KOPT-K1 (cell line): ENCODE results near the gene LOXL1.

ENCODE experiments used
- H3K27ac ChIP-seq: fragments of 200-600 bp; sonication (generic); 2 replicates; pipeline ENCODE4 v1.5.1; 2016; ENCODE audit warnings: antibody characterized with exemption, mild to moderate bottlenecking, low read depth, low read length; ENCODE audit not compliant: poor library complexity, severe bottlenecking
- H3K36me3 ChIP-seq: fragments of 200-600 bp; sonication (generic); 2 replicates; pipeline ENCODE4 v1.5.1; 2017; ENCODE audit warnings: antibody characterized with exemption, mild to moderate bottlenecking, low read length, moderate library complexity; ENCODE audit not compliant: insufficient read depth
- H3K9me3 ChIP-seq: fragments of 200-600 bp; sonication (generic); 2 replicates; pipeline ENCODE4 v1.5.1; 2017; ENCODE audit warnings: antibody characterized with exemption, low read length, mild to moderate bottlenecking; ENCODE audit not compliant: insufficient read depth, poor library complexity, severe bottlenecking

The LOXL1 gene

DNA sequence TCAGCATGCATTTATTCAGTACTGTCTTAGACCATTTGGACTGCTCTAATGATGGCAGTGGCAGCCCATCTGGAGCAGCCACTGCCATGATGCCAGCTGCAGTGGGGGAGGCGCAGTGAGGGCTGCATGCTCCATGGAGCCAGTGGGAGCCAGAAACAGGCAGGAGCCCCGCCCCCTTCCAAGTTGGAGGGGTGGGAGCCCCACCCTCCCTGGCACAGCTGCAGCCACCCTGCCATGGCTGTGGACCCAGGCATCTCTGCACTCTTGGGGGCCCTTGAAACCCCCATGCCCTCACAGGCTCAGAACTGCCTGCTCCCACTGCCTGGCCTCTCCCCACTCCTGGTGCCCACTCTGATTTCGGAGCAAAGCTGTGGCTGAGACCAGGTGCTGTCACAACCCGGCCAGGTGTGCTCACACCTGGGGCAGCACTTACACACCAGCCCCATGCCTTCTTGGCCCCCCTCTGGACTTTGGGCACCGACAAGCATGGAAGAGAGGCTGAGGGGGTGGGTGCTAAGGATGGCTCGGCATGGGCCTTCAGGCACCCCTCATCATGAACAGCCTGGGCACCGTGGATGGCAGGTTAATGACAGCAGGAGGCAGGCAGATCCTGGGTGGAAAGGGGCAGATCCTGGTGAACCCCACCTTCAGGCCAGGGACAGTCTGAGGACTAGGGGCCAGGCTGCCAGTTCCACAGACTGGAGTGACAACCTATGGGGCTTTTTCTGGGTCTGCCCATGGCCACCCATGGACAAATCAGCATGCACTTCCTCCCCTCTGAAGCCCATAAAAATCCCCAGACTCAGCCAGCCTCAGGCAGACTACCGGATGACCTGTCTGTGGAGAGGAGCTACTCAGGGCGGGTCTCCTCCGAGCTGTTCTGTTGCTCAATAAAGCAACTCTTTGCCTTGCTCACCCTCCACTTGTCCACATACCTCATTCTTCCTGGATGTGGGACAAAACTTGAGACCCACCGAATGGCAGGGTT is 34.6 kb upstream of the LOXL1 start:
- peaks cover 15% of the 10 kb centered on the region for H3K9me3 ChIP-seq
- no peaks in the 10 kb centered on the region for H3K36me3 ChIP-seq

DNA sequence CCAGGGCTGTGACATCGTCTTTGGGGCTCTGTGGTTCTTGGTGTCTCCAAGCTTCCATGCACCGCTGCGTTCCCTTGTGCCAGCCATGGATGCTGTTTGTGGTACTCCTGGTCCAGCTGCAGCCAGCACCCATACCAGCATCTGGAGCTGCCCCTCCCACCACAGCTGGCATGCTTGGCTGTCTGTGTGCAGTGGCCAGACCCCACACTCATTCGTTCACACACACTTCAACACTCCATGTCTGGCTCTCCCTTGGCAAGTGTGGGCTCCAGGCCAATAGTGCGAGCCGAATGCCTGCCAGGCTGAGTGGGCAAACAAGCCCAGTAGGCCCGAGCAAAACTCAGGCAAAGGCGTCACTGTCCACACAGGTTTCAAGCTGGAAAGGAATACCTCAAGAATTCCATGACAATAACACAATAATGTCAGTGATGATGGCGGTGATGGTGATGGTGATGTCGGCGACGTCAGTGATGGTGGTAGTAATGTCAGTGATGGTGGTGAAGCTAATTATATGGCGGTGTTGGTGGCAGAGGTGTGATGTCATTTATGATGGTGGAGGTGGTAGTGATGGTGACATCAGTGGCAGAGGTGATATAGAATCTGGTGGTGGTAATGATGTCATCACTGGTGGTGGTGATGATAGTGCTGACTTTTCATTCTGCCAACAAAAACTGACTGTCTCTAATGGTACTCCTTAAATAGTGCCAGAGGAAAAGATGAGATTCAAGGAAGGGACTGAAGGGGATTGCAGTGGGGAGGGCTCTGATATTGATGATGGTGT is 33.6 kb upstream of the LOXL1 start:
- H3K27ac ChIP-seq = no peak overlapping the region
- H3K36me3 ChIP-seq = no peaks in the 10 kb centered on the region
- H3K9me3 ChIP-seq = peaks cover 15% of the 10 kb centered on the region

More for the DNA sequence above, 34.6 kb upstream of the LOXL1 start:
- H3K27ac ChIP-seq = no peak overlapping the region

DNA sequence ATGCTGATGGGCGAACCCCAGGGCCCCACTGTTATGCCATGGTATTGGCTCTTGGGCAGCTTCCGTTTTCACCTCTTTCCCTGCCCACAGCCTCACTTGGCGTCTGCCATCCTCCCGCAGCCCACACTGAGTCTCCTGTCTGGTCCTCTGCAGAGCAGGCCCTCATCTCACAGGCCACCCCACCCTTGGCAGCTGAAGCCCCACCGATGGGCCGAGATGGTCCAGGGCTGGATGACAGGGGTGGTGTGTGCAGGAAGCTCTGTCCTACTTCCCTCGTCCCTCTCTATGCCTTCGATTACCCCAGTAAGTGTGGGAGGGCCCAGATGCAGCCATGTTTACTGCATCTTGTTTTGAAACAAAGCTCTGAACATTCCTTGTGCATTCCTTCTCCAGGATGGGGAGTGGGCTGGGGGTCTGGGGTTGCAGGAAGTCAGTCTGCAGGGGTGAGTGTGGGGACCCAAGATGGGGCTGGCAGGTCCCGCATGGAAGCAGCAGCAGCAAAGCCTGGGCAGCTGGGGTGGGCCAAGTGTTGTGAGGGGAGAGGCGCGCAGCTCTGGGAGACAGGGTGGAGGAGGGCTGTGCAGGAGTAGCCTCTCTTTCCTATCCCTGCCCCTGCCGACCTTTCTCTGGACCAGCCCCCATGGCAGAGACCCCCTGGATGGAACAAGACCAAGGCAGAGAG is 32.0 kb upstream of the LOXL1 start:
- Histone ChIP-seq H3K36me3 (no peaks in the 10 kb centered on the region), H3K27ac (no peak overlapping the region), H3K9me3 (peaks cover 15% of the 10 kb centered on the region)

DNA sequence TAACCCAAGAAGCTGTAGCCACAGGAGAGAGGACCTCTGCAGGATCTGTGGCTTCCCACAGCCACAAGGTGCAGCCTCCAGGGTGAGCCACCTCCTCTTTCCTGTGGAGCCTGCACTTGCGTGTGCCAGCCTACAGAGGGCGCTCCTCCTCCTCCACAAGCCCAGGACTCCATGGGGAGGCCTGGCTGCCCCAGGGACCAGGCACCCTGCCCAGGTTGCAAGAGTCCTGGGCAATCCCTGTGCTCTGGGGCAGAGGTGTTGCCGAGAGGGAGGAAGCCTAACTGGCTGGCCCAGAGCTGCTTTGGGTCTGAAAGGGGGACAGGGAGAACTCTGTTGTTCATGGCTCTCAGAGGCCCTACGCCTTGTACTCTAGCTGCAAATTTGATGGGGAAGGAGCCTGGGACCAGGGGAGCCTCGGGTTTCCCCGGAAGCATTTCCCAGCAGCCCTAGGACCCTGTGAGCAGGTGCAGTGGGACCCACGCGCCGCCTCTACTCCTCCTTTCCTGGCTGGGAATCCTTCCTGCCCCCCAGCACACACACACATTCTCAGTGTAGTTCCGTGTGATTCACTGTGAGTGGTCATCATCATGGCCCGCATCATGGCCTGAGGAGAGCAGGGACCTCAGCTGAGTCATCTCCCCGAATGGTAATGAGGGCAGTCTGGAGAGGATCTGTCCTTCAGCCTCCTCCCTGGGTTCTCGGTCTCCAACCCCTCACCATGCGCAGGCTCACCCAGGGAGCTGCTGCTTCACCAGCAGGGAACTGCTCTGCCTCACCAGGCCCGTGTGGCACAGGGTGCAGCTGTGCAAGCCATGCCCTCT is 28.6 kb upstream of the LOXL1 start:
- Histone ChIP-seq H3K36me3 (no peaks in the 10 kb centered on the region), H3K27ac (no peak overlapping the region), H3K9me3 (peaks cover 1% of the 10 kb centered on the region)

DNA sequence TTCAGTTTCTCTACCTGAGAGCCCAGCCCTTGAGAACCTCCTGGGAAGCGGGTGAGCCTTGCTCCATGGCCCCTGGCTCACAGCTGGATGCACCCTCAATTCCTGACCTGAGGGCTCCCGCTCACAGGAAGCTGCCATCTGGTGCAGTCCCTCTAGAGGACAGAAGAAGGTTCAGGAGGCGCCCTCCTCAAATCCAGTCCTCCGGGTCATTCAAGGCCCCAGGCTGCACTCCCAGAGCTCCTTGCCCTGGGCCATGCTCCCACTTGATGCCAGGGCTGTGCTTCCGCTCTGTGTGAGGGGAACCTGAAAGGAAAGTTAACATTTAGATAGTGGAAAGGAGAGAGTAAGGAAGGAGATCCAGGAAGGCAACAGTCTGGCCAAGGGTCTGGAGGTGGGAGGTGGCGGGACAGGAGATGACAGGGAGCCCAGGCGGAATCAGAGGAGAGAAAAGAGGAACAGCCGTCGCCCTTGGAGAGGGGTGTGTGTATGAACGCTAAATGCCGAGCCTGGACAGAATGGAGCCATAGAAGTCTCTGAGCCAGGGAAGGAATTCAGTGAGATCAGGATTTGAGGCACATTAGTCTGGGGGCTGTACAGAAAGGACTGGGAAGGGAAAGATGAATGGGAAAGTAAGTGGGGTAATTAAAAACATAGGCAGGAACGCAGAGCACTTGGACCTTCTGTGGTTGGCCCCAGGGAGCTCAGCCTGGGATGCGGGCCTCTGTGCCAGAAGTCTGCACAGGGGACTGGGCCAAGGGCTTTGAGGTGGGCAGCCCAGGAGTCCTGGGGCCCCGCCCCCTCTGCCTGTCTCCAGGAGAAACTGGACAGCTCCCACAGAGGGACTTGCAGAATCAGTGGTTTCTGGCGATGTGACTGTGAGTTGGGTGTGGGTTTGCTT is 26.8 kb upstream of the LOXL1 start:
- Histone ChIP-seq H3K9me3 (no peaks in the 10 kb centered on the region), H3K27ac (no peak overlapping the region), H3K36me3 (no peaks in the 10 kb centered on the region)

DNA sequence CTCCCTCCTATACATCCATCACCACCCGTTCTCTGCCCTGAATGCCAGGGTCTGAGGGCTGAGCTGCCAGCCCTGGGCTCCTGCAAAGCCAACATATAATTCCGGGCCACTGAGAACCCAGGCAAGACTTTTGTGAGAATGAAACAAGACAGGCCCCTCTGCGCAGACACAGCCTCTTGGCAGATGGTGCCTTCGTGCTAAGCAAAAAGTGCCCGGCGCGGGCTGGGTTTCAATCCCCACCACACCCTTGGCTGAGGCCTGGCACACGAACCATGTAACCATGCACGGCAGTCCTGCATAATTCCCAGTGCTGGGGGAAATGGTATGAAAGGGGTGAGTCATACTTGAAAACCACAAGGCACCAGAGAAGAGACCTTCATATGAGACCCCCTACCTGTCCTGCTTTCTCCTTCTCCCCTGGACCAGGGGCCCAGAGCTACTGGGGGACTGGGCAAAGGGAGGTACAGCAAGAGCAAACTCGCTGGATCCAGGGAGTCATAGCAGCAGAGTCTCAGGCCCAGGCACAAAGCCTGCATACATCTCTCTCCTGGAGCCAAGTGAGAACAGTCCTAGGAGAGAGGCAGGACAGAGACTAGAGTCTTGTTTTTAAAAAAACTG is 26.1 kb upstream of the LOXL1 start:
- H3K9me3 ChIP-seq = no peaks in the 10 kb centered on the region
- H3K27ac ChIP-seq = no peak overlapping the region
- no peaks in the 10 kb centered on the region for H3K36me3 ChIP-seq

DNA sequence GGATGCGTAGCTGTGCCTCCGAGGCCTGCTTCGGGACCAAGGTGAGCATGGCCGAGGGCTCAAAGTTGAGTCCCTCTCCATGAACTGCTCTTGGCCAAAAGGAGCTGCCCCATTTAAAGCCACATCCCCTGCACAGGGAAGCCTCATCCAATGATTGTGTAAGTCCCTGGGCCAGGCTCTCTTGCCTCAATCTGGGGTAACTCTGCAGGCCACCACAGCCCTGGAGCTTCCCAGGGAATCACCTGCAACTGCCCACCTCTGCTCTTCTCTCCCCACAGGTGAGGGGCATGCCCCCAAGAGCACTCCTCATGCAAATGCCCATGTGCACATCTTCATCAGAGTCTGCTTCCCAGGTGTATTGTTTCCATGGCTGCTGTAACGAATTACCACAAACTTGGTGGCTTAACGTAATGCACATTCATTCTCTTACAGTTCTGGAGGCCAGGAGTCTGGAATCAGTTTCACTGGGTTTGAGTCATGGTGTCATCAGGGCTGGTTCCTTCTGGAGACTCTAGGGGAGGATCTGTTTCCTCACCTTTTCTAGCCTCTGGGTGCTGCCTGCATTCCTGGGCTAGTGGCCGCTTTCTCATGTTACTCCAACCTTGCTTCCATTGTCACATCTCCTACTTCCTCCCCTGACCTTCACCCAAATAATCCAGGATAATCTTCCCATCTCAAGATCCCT is 25.0 kb upstream of the LOXL1 start:
- no peak overlapping the region for H3K27ac ChIP-seq

DNA sequence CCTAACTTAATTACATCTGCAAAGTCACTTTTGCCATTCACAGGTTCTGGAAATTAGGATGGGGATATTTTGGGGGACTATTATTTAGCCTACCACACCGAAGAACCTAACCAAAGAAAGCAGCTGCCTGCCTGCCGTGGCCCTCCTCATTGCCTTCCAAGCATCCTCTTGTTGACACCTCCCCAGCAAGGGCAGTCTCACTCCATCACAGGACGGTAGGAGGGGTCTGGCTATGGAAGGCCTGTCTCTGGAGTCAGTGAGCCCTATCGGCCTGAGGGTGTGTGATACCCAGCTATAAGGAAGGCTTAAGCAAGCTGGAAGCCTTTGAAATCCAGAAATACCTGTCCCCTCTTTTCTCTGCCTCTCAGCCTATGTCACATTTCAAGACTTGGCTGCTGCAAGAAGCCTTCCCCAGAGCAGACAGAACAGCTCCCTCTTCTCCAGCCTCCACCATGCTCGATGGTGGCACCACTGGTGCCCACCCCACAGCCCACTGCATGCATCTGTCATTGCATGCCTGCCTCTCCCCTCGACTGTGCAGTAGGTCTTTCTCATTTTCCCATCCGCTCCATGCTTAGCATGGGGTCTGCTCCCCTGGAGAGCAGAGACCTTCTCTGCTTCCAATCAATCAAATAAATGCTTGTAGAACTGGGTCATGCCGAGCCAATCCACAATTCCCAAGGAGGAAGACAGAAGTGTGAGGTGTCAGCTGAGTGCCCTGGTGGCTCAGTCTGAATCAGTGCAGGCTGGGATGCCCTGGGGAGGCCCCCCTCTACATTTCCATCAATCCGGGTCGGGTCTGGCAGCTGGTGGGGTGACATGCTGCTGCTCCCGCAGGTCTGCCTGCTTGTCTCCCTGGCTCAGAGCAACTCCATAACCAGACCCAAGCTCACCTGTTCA is 23.9 kb upstream of the LOXL1 start:
- Histone ChIP-seq H3K9me3 (no peaks in the 10 kb centered on the region), H3K27ac (no peak overlapping the region), H3K36me3 (no peaks in the 10 kb centered on the region)

More for the DNA sequence above, 25.0 kb upstream of the LOXL1 start:
- no peaks in the 10 kb centered on the region for H3K9me3 ChIP-seq
- no peaks in the 10 kb centered on the region for H3K36me3 ChIP-seq

DNA sequence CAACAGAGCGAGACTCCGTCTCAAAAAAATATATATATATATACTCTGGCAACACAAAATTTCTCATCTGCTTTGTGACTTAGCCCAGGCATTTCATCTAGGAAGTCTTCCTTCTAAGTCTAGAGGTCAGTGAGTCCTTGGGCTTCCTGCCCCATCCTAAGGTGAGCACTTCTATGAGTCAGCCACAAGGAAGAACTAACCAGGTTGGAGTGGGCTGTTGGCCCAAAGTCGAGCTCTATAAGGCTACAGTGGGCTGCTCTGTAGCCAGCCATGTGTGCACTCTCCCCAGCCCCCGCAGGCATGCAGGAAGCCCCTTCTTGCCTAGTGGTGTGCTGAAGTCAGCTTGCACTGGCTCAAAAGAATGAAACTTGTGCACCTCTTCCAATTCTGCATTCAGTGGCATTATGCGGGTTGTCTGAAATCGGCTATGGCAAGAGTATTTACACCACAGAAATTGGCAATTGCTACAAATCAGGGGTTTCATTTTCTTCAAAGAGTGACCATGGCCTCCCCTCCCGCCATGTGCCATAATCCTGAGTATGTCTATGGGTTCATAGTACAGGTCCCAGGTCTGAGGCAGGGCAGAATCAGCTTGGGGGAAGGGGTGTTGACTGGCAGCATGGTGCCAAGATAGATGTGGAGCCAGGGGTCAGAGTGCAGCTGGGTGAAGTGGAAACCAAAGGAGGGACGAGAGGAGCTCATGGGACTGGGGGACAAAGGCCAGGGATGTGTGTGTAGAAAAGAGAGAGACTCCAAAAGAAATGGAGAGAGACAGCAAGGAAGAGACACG is 22.0 kb upstream of the LOXL1 start:
- Histone ChIP-seq H3K9me3 (no peaks in the 10 kb centered on the region), H3K27ac (no peak overlapping the region), H3K36me3 (no peaks in the 10 kb centered on the region)

DNA sequence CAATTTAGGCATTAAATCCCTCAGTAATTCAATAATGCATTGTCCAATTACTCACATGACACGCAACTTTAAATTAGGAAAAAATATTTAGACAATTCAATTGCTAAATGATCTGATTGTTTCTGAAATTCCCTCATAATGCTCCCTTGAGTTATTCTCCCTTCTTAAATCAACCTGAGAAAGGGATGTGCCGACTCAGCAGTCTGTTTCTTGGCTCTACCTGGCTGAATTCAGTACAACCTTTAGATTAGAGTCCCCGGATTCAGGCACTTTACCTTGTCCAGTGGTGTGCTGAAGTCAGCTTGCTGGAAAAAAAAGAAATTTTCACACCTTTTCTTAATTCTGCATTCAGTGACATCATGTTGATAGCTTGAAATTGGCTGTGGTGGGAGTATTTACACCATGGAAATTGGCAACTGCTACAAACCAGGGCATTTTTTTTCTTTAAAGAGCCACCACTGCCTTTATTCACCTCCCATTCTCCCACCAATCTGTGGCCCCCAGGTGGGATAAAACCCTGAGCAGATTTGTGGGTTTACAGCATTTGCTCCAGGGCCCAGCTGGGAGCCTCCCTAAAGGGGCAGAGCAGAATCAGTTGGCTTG is 20.9 kb upstream of the LOXL1 start:
- Histone ChIP-seq H3K9me3 (no peaks in the 10 kb centered on the region), H3K36me3 (no peaks in the 10 kb centered on the region), H3K27ac (no peak overlapping the region)

DNA sequence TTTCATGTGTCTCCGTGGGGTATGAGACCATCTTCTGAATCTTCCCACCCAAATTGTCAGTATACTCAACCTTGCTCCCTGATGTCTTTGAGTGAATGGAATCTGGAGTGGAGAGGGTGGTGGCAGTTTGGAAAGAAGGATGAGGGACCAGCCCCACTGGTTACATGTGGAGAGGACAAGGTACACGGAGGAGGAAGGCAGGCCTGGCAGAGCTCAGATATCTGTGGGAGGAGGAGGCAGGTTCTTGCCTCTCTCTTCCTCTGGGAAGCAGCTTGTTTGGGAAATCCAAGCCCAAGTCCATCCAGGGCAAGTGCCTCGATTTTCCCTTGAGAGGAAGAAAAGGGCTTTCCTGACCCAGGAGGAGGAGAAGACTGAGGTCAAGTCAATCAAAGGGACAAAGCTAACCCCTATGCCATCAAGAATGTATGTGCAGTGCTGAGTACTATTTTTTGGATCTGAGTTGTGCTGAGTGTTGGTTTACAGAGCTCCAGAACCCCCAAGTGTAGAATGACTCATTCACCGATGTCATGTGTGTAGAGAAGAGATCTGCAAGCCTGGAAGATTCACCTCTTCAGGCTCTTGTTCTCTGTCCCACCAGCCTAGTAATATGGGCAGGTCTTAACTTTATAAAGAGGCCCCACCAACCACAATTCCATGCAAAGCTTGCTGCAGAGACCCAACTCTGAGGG is 19.8 kb upstream of the LOXL1 start:
- no peaks in the 10 kb centered on the region for H3K9me3 ChIP-seq
- no peaks in the 10 kb centered on the region for H3K36me3 ChIP-seq
- H3K27ac ChIP-seq = no peak overlapping the region
